Calu3 (cell line): ENCODE results near the gene TMEM203. TPM values are rescaled to one million over a fixed set of nuclear protein-coding genes. Genes with fewer than 3 reads are reported as not detected.

Experiments used
- BruUV-seq: library from RNA; stranded (reverse); fragments of 400-500 nt; replicated peaks from 2 replicates; lab custom pipeline; 2021; lab: Mats Ljungman, UMichigan
- CTCF ChIA-PET: fragments of 300-600 bp; sonication (Branson Sonifier 250); formaldehyde crosslinking; loops from one replicate; lab custom pipeline; 2022; ENCODE audit warnings: antibody characterized with exemption; lab: Charles Lee
- DNase-seq: peaks from one replicate; pipeline ENCODE4 v3.0.0; 2022
- H3K27ac Mint-ChIP-seq: one replicate; pipeline ENCODE4 v1.8.0; 2022; ENCODE audit warnings: mixed read lengths; ENCODE audit not compliant: unreplicated experiment
- H3K27me3 Mint-ChIP-seq: one replicate; pipeline ENCODE4 v1.8.0; 2022; ENCODE audit warnings: mixed read lengths; ENCODE audit not compliant: unreplicated experiment
- H3K36me3 Mint-ChIP-seq: one replicate; pipeline ENCODE4 v1.8.0; 2022; ENCODE audit warnings: mild to moderate bottlenecking, moderate library complexity, mixed read lengths; ENCODE audit not compliant: insufficient read depth, unreplicated experiment
- H3K4me1 Mint-ChIP-seq: one replicate; pipeline ENCODE4 v1.8.0; 2022; ENCODE audit warnings: mild to moderate bottlenecking, low read depth, mixed read lengths; ENCODE audit not compliant: unreplicated experiment
- H3K4me3 Mint-ChIP-seq: one replicate; pipeline ENCODE4 v1.8.0; 2022; ENCODE audit warnings: mild to moderate bottlenecking, low read depth, moderate library complexity, mixed read lengths; ENCODE audit not compliant: unreplicated experiment
- H3K9me3 Mint-ChIP-seq: one replicate; pipeline ENCODE4 v1.8.0; 2022; ENCODE audit warnings: low read depth, mixed read lengths; ENCODE audit not compliant: unreplicated experiment
- intact Hi-C: fragments of 100-400 bp; cut with micrococcal nuclease; formaldehyde crosslinking; loops from one replicate; pipeline ENCODE4 v1.10.0; 2022; ENCODE audit not compliant: unreplicated experiment
- total RNA-seq: library from RNA; stranded (reverse); gene quantifications from 2 replicates; pipeline ENCODE4 v1.2.3, GENCODE V29; 2022
- TF ChIP-seq, protein P1 (sequence below): fragments of 200-600 bp; IDR thresholded peaks from one replicate; pipeline ENCODE4 v1.8.0; 2022; ENCODE audit warnings: antibody characterized with exemption; ENCODE audit not compliant: unreplicated experiment

TMEM203 gene
- total RNA-seq, 1 experiment from 2014 or later: 25.4 TPM

DNA sequence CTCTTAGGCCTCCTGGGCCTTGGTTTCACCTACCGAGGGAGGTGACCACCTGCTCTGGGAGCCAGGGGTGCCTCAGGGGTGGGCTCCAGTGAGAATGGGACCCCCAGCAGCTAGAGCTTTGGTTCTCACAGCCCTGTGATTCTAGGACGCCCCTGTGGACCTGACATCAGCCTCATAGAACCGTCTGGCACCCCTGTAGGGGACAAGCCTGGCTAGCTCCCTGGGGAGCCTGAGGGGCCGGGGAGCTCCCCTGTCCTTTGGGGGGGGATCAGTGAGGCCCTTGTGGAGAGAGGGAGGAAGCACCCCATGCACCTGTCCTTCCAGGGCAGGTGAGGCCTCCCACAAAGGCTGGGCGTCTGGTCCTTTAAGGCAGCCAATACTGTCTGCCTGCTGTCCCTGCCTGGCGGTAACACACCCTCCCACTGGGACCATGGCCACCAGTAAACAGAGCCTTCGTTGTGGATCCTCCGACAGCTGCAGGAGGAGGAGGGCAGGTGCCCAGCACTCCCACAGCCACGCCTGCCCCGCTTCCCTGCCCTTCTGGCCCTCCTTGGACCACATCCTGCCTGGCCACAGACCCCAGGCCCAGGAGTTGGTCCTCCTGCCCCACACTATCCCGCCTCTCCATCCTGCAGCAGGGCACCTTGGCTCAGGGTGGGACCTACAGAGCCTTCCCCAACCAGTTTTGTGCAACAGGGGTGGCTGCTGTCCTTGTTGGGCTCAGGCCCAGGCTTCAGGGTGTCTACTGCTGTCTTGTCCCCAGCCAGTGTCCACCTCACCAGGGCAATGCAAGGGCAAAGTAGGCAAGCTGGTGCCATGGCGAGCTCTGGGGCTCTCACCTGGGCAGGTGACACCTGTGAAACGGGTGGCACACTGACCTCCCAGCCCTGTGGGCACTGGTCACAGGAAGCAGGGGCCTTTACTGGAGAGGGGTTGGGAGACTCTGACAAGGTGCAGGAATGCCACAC is 32.6 kb upstream of the TMEM203 start:
- H3K27ac Mint-ChIP-seq: no peak overlapping the region
- DNase-seq: no peak
- no TSS peak for BruUV-seq

DNA sequence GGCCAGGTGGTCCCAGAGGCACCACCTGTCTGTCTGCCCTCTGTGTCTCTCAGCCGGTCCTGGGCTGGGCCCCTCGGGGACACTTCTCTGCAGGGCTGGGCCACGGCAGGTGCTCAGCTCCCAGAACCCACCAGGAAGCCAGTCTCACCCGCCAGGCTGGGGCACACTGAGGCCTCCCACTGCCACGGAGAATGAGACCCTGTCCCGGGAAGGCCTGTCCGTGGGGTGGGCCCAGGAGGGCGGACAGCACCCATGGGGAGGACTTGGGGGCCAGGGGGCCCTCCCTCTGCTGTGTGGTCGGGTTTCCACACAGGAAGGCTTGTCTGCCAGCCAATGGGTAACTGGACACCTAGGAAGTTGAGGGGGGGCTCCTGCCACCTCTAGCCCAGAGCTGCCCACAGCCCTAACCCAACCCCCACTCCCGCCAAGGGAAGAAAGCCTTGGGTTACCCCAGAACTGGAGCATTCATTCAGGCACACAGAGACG is 31.5 kb upstream of the TMEM203 start:
- DNase-seq: no peak
- Mint-ChIP-seq H3K4me1 (peaks cover 27% of the 10 kb centered on the region), H3K27ac (no peak overlapping the region), H3K4me3 (no peak overlapping the region), H3K36me3 (peaks cover 42% of the 10 kb centered on the region), H3K9me3 (no peaks in the 10 kb centered on the region), H3K27me3 (peaks cover 30% of the 10 kb centered on the region)
- TF ChIP-seq, protein P1, sequence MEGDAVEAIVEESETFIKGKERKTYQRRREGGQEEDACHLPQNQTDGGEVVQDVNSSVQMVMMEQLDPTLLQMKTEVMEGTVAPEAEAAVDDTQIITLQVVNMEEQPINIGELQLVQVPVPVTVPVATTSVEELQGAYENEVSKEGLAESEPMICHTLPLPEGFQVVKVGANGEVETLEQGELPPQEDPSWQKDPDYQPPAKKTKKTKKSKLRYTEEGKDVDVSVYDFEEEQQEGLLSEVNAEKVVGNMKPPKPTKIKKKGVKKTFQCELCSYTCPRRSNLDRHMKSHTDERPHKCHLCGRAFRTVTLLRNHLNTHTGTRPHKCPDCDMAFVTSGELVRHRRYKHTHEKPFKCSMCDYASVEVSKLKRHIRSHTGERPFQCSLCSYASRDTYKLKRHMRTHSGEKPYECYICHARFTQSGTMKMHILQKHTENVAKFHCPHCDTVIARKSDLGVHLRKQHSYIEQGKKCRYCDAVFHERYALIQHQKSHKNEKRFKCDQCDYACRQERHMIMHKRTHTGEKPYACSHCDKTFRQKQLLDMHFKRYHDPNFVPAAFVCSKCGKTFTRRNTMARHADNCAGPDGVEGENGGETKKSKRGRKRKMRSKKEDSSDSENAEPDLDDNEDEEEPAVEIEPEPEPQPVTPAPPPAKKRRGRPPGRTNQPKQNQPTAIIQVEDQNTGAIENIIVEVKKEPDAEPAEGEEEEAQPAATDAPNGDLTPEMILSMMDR: no peak
- CTCF ChIA-PET: interaction anchor here (0.6 to 1.5 kb wide), 13 partner anchors 10 to 107 kb away, joined by 3 to 8 read pairs (median 4); partner anchors contain the start of genes ANAPC2, RNF224, SSNA1 and TOR4A
- intact Hi-C loops: no loop called here
- no TSS peak for BruUV-seq

More for the DNA sequence above, 32.6 kb upstream of the TMEM203 start:
- peaks cover 27% of the 10 kb centered on the region for H3K4me1 Mint-ChIP-seq
- TF ChIP-seq, protein P1: no peak
- H3K36me3 Mint-ChIP-seq: peaks cover 53% of the 10 kb centered on the region
- CTCF ChIA-PET: no interaction called here
- peak overlapping the region; percentile 43 for H3K4me3 Mint-ChIP-seq
- intact Hi-C loops: no loop called here
- H3K27me3 Mint-ChIP-seq: peaks cover 30% of the 10 kb centered on the region
- no peaks in the 10 kb centered on the region for H3K9me3 Mint-ChIP-seq

DNA sequence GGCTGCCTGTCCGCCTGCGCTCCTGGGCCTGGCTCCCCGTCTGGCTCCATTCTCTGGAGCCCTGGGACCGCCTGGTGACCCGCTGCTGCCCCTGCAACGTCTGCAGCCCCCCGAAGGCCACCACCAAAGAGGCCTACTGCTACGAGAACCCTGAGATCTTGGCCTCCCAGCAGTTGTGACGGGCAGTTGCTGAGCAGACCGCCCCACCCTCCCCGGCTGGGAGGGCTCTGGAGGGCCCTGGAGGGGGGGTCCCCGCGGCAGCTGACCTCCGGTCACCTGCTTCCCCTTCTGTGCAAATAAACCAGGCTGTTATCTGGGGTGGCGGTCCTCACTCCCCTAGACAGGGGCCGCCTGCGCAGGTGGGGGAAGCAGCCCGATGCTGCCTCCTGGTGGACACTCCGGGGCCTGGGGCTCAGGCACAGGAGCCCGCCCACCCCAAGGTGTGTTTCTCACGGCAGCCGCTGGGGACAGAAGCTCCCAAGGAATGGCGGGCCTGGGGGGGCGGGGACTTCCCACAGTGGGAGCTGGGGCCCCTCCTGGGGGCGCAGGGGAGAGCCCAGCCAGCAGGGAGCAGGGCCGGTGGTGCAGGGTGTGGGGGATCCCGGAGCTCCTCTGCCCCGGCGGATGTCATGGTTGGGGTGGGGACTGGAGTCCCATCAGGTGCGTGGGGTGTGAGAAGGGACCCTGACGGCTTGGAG is 30.9 kb upstream of the TMEM203 start:
- CTCF ChIA-PET: interaction anchor here (0.5 to 1.5 kb wide), 16 partner anchors 9 to 206 kb away, joined by 3 to 8 read pairs (median 4); partner anchors contain the start of genes ANAPC2, RNF224, SSNA1 and TOR4A
- Mint-ChIP-seq H3K4me1 (peaks cover 27% of the 10 kb centered on the region), H3K9me3 (no peaks in the 10 kb centered on the region), H3K27me3 (peaks cover 27% of the 10 kb centered on the region), H3K27ac (no peak overlapping the region), H3K36me3 (peaks cover 37% of the 10 kb centered on the region), H3K4me3 (no peak overlapping the region)
- no TSS peak for BruUV-seq
- TF ChIP-seq, protein P1: peak; percentile 94
- intact Hi-C loops: no loop called here
- DNase-seq: peak; percentile 88
